NCI-H69 (cell line): ENCODE results near the gene SHBG.
"Not testable (repeated sequence)": the region's sequence is repeated elsewhere in the genome, so short reads cannot be mapped to it uniquely, and the experiment has no call there.

Source experiments
- DNase-seq: peaks from one replicate; lab custom pipeline; 2025; lab: John Stamatoyannopoulos, UW

SHBG gene

DNA sequence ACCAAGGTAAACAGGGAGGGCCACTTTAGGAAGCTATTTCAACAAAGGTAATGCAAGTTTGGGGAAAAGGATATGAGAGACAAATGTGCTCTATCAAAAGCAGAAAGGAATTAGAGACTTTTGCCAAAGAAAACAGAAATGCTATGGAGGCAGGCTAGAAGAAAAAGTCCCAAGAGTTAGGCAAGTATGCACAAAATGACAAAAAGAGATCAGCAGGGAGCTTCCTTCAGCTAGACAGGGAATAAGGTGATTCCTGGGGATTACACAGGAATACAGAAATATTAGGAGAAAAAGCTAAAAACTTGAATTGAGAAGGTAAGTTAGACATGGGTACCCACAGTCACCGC lies 17.7 kb upstream of the SHBG start:
- no peak for DNase-seq

DNA sequence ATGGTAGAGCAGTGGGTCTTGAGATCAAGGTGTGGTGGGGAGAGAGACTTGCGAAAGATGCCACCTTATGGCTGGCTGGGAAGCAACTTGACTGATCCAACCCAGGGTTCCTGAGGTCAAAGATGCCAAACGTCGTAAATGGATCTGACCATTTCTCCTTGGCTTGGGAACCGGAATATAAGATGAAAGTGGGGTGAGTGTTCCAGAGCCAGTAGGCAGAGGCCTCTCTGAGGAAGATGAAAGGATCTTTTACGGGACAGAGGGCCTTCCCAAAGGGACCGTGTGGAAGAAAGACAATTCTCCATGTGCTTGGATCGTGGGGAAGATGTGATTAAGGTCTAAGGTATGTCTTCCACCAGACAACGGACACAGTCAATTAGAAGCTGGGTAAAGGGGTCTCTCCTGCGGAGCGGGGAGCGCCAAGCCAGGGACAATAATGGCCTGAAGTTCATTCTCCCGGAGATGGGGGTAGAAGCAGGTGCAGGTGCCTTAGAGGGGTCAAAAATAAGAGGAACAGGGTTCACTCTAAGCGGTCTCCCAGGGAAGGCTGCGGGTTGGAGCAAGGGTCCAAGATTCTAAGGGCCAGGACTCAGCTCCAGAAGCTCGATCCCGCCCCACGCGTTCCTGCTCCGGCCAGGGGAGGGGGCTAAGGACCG lies 16.0 kb upstream of the SHBG start:
- DNase-seq: no peak

DNA sequence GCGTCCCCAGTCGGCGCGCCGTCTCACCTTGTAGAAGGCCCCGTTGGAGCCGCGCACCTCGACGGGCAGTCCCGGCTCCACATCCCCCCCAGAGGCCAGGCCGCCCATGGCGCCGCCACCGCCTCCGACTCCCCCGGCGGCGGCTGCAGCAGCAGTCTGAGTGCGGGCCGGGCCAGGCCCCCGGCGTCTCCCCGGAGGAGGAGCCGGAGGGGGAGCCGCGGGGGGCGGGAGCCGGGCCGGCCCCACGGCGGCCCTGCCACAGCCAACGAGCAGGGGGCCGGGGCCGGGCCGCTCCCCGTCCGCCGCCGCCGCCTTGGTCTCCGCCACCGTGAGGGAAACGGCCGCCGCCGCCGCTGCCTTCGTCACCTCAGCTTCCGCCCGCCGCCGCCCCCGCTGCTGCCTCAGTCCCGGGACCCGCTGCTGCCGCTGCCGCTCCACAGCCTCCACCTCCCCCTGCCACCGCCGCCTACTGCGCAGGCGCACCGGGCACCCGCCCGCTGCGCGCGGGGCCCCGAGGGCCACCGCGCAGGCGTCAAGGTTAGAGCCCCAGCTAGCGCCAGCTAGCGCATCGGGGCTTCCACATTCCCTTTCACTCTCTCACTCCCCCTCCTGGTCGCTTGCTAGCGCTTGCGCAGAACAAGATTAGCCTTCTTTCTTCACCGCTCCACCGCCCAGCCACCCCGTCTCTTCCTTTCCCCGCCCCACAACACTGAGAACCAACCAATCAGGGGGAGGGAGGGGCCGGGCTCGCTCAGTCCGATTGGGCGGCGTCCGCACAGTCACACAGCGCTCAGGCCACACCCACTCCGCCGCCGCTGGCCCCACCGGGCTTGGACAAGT lies 15.3 kb upstream of the SHBG start, which contains the start of gene FXR2:
Gene FXR2 (minus strand): TSS at position 473 of the 840 bp plus-strand sequence. CDS start 365 bp downstream, at position 108.
- DNase-seq: peak; percentile 98

DNA sequence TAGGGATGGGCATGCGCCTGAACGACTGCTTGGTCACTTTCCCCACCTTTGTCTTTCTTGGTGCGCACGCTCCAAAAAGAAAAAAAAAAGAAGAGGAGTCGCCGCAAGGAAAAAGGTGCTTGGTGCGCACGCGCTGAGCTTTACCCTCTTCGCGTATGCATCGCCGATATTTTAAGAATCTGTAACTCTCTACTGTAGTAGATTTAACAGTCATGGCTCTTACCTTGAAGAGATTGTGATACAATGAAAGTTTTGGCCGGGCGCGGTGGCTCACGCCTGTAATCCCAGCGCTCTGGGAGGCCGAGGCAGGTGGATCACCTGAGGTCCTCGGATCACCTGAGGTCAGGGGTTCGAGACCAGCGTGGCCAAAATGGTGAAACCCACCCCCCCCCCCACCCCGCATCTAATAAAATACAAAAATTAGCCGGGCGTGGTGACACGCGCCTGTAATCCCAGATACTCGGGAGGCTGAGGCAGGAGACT lies 14.6 kb upstream of the SHBG start:
- DNase-seq: no peak

DNA sequence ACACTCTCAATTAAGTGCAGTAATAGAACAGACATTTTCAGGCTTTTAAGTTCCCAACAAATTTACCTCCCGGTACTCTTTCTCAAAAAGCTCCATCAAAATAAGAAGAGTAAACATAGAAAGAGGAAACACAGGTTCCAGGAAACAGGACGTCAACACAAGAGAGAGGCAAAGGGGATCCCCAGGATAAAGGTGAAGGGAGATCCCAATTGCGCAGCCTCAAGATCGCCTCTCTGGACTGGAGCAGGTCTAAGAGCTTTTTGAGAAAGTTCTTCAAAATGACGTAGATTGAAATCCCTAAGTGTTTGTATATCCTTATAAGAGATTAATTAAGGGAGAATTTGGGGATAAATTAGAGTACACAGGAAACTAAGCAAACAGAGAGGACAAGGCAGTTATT lies 11.3 kb upstream of the SHBG start:
- no peak for DNase-seq

DNA sequence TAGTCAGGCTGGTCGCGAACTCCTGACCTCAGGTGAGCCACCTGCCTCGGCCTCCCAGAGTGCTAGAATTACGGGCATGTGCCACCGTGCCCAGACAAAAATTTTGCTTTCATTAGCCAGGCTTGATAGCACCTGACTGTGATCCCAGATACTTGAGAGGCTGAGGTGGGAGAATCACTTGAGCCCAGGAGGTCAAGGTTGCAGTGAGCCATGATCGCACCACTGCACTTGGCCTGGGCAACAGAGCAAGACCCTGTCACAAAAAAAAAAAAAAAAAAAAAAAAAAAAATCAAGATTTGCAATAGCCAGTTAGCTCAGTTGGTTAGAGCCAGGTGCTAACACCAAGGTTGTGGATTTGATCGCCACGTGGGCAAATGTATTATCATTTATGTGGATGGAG lies 9.1 kb upstream of the SHBG start:
- no peak for DNase-seq

DNA sequence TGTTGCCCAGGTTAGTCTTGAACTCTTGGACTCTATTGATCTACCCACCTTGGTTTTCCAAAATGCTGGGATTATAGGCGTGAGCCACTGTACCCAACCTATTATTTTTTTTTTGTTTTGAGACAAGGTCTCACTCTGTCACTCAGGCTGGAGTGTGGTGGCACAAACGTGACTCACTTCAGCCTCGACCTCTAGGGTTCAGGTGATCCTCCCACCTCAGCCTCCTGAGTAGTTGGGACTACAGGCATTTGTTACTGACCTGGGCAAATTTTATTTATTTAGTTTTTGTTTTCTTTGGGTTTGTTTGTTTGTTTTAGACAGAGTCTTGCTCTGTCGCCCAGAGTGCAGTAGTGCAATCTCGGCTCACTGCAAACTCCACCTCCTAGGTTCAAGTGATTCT lies 6.3 kb upstream of the SHBG start:
- no peak for DNase-seq

DNA sequence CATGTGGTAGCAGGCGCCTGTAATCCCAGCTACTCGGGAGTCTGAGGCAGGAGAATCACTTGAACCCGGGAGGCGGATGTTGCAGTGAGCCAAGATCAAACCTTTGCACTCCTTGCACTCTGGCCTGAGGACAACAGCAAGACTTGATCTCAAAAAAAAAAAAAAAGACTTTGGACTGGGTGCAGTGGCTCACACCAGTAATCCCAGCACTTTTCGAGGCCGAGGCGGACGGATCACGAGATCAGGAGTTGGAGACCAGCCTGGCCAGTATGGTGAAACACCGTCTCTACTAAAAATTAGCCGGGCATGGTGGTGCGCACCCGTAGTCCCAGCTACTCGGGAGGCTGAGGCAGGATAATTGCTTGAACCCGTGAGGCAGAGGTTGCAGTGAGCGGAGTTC lies 4.2 kb upstream of the SHBG start:
- DNase-seq: not testable (repeated sequence)

DNA sequence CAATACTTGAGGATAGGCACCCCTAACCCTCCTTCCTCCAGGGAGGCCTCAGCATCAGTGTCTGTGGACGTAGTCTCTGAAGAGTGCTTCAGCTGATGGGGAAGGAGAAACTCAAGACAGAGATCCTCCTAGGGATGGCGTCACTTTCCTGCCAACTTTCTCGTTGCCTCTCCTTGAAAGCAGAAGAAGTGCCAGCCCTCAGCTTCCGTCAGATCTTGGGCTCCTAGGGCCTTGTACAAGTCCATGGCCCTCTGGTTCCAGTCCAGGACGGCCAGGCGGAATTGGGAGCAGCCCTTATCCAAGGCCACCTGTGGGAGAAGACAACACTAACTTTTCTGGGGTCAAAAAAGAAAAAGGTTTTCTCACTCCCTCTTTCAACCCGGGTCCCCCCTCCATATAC lies 3.6 kb upstream of the SHBG start:
- DNase-seq: no peak

DNA sequence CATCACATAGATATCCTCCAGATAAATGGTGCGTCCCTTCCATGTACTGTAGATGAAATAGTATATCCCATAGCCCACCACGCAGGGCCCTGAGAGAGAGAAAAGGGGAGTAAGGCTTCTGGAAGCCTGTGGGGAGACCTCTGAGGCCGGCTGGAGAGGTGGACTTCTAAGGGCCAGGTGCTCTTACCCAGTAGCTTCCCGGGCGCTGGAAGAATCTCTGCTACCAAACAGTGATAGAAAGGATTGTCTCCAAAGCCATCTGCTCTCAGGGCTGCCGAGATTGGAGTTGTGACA lies 3.0 kb upstream of the SHBG start:
- no peak for DNase-seq

DNA sequence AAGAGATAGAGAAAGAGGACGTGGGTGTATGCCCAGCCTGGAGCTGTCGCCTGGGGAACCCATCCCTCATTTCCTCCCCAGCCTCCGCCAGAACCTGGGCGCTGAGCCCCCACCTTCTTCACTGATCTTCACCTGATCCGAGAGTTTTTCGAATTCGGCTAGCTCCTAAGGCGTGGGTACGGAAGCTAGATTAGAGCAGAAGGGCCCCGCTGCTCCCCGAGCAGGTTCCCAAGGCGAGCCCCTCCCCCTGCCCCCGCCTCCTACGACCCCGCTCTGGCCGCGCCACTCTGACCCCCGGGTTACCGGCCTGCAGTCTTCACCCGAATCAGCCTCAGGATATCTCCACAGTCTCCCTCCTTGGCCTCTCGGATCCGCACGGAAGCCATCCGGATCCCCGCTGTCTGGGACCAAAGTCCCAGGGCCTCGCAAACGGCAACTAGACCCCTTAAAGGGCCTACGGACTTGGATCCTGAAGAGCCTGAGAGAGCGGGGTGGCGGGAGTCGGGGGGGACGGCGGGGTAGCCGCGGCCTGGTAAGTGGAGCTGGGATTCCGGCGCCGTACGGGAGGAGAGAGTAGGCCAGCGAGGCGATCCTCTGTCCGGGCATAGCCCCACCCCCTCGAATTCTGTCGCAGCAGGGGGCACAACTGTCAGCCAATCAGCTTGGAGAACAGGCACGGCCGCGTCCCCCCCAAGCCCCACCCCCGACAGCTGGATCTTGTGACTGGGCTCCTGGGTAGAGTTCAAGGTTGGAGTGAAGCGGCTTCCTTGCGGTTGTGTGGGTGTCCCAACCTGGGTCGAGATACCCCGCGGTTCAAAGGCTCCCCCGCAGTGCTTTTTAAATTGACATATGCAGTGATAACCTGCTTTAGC lies 2.4 kb upstream of the SHBG start, which contains the start of gene SAT2:
Gene SAT2 (minus strand): TSS at position 572 of the 872 bp plus-strand sequence. CDS start 186 bp downstream, at position 386.
- DNase-seq: peak; percentile 89

DNA sequence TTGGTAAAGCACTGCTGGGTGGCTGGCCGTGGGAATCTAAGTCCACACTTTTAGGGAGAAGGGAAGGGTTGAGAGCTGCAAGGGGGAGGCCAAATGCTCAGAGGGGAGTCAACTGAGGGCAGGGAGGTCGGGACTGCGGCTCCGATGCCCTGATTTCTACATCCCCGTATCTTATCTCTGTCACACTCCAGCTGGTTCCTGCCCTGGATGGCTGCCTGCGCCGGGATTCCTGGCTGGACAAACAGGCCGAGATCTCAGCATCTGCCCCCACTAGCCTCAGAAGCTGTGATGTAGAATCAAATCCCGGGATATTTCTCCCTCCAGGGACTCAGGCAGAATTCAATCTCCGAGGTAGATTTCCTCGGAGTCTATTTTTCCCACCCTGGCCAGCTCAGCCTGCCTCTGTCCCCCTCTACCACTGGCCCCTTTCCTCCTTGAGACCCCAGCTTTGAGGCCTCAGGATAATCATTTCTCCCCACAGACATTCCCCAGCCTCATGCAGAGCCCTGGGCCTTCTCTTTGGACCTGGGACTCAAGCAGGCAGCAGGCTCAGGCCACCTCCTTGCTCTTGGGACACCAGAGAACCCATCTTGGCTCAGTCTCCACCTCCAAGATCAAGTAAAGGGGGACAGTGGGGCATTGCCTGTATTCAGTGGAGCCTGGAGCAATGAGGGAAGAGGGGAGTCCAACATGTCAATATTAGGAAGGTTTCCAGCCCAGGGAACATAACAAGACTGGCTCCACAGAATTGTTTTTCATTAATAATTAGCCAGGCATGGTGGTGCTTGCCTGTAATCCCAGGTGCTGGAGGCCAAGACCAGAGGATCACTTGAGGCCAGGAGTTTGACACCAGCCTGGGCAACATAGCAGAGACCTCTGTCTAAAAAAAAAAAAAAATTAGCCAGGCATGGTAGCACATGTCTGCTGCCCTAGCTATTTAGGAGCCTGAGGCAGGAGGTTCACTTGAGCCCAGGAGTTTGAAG lies 1.8 kb downstream of the SHBG start:
- no peak for DNase-seq

DNA sequence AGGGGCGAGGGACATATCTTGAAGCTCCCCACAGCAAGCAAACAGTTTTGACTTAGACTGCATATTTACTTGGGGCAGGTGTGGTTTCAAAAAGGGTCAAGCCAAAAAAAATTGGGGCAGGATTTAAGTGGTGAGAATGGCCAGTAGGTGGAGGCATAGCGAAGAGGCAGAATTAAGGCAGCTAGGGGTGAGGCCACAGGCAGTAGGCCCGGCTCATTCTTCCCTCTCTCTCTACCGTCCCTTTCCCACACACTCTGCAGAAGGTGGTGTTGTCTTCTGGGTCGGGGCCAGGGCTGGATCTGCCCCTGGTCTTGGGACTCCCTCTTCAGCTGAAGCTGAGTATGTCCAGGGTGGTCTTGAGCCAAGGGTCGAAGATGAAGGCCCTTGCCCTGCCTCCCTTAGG lies 2.6 kb downstream of the SHBG start:
- peak; percentile 49 for DNase-seq

DNA sequence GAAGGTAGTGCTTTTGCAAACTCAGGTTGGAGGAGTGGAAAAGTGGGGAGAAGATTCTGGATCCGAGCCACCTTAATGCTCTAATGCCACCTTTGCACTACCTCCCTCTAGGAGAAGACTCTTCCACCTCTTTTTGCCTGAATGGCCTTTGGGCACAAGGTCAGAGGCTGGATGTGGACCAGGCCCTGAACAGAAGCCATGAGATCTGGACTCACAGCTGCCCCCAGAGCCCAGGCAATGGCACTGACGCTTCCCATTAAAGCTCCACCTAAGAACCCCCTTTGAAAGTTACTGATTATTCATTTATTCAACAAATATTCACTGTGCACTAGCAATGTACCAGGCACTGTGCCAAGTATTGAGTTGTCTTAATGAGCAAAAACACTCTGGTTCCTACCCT lies 3.2 kb downstream of the SHBG start:
- DNase-seq: no peak

DNA sequence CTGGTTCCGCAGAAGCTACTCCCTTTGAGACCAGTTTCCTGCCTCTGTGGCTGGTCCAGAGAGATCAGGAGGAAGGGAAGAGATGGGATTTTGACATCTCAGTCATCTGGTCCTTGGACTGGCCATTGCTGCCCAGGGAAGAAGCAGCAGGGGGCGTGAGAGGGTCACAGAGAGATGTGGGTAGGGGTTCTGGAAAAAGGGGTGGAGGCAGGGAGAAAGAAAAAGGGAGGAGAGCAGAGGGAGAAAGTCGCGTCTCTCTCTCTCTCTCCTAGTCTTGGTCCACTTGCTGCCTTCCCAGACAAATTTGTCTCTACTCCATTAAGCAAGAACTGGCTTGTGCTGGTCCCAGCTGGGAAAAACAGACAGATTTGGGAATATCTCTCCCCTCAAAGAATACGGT lies 4.4 kb downstream of the SHBG start:
- DNase-seq: peak; percentile 12

DNA sequence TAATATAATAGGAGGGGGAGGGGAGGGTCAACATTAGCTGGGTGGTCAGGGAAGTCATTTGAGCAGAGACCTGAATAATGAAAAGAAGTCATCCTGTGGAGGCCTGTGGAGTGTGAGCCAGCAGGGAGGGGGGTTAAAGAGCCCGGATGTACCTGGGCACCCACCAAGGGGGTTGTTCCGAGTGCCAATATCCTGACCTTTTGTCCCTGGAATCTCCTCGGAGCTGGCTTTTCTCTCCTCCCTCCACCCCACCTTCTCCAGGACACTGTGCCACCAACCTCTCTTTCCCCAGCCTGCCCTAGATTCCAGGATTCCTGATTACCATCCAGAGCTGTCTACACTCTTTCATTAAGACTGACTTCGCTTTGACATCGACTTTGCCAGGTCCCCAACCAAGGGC lies 6.2 kb downstream of the SHBG start:
- DNase-seq: no peak

DNA sequence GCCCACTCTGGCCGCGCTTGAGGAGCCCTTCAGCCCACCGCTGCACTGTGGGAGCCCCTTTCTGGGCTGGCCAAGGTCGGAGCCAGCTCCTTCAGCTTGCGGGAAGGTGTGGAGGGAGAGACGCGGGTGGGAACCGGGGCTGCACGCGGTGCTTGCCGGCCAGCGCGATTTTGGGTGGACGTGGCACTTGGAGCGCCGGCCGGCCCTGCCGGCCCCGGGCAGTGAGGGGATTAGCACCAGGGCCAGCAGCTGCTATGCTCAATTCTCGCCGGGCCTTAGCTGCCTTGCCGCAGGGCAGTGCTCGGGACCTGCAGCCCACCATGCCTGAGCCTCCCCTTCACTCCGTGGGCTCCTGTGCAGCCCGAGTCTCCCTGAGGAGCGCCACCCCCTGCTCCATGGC lies 10.8 kb downstream of the SHBG start:
- no peak for DNase-seq

DNA sequence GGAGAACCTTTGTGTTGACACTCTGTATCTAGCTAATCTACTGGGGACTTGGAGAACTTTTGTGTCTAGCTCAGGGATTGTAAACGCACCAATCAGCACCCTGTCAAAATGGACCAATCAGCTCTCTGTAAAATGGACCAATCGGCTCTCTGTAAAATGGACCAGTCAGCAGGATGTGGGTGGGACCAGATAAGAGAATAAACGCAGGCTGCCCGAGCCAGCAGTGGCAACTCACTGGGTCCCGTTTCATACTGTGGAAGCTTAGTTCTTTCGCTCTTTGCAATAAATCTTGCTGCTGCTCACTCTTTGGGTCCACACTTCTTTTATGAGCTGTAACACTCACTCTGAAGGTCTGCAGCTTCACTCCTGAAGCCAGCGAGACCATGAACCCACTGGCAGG lies 11.7 kb downstream of the SHBG start:
- not testable (repeated sequence) for DNase-seq

DNA sequence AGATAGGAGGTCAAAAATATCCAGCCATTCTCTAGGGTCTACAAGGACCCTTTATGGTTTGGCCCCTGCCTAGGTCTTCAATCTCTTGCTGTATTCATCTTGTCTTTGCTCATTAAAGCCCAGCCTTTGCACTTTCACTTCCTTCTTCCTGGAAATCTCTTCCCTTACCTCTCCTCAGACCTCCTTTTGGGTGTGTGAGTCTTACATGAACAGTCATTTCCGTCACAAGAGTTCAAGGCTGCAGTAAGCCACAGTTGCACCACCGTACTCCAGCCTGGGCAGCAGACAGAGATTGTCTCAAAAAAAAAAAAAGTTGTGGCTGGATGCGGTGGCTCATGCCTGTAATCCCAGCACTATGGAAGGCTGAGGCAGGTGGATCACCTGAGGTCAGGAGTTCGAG lies 14.8 kb downstream of the SHBG start:
- no peak for DNase-seq

DNA sequence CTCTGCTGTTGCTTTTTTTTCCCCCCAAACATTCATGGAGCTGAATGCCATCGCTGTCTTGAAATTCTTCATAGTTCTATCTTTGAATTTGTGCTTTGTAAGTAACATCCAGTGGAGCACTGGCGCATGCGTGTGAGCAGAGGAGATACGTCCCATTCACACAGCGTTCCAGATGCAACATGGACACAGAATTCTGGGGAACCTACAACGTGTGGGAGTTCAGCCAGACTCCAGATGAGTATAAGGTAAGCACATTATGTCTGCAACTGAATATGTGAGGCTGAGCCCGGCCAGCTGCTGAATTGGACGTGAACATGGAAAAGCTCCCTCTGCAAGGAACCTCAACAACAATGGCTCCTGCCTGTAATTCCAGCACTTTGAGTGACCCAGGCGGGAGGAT lies 16.5 kb downstream of the SHBG start:
- no peak for DNase-seq

DNA sequence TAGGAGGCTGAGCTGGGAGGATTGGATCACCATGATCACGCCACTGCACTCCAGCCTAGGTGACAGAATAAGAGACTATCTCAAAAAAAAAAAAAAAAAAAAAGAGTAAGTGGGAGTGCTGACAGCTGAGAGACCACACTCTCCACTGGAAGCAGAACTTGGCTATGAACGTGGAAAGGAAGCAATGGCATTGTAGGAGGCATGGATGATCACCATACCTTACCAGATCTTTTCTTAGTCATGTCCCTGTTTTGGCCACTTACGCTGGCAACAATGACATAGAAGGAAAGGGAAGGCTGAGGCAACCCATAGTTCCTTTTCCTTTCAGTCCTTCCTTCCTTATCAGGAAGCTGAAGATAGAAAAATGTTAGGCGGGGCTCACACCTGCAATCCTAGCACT lies 17.1 kb downstream of the SHBG start:
- no peak for DNase-seq
